ENCODE measurements around the gene ASIC2. TPM values are rescaled to one million over a fixed set of nuclear protein-coding genes. Genes with fewer than 3 reads are reported as not detected.

ASIC2 gene
- total RNA-seq, 2 donors from 2014 or later = not detected

DNA sequence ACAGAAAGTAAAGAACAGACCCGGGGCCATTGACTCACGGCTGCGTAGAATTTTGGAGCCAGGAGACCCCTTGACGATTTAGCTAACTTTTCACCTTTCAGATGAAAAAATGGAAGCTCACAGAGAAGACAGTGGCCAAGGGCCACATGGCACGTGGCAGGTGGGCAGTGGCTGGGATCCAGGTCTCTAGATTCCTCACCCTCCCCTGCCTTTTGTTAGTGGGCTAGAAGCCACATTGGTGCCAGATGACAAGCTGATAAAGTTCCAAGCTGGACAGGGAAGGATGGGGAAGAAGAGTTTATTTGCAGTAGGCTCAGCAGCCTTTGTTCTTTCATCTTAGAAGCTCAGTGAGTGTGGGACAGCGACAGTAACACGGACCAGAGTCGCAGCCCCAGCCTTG, 195.7 kb downstream of the ASIC2 start:
- Mint-ChIP-seq H3K4me3 (no peak overlapping the region), H3K27me3 (ENCODE audit: low read depth) (peaks cover 13% of the 10 kb centered on the region), H3K4me1 (ENCODE audit: low read depth) (no peaks in the 10 kb centered on the region), H3K9me3 (no peaks in the 10 kb centered on the region), H3K27ac (no peak overlapping the region), H3K36me3 (ENCODE audit: insufficient read depth in 2 of 2) (no peaks in the 10 kb centered on the region)
- no peak for ATAC-seq (replicated peaks in 1 of 2)
- no peak for DNase-seq

DNA sequence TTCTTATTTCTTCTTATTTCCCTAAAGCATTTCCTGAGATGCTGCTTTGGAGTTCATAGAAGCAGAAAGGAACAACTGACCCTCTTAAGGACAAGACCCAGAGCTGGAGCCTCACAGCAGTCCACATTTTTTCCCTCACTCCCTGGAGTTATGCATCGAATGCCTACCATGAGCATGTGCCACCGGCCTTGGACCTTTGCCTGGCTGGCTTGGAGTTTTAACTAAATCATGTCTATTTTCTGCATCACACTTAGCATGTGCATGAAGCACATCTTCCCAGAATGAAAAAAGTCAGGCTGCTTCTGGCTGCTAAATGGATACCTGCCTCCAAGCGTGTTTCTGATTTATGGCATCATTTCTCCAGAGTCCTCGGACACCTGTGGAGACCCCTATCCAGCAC, 196.9 kb downstream of the ASIC2 start:
- H3K4me1 Mint-ChIP-seq (ENCODE audit: low read depth) = no peaks in the 10 kb centered on the region

DNA sequence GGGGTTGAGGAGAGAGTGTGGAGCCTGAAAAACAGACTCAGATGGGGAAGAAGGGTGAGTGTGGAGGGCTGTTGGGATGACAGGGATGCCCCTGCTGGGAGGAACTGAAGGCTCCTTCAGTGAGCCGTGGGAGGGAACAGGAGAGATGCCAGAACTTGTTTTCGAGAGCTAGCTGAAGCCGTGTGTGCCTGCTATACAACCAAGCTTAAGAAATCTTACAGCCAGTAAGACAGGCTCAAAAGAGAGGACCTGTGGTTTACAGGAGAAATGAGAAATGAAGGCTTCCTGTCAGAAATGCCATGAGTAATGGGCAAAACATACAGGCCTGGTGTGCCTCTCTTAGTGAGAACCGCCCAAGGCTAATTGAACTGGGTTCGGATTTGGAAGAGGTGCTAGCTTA, 201.8 kb downstream of the ASIC2 start:
- no peaks in the 10 kb centered on the region for H3K36me3 Mint-ChIP-seq (ENCODE audit: insufficient read depth in 2 of 2)
- H3K4me3 Mint-ChIP-seq = no peak overlapping the region
- H3K4me1 Mint-ChIP-seq (ENCODE audit: low read depth) = no peaks in the 10 kb centered on the region
- no peak overlapping the region for H3K27ac Mint-ChIP-seq
- DNase-seq (no peak), ATAC-seq (replicated peaks in 1 of 2) (no peak)
- H3K9me3 Mint-ChIP-seq = no peaks in the 10 kb centered on the region
- H3K27me3 Mint-ChIP-seq (ENCODE audit: low read depth) = peaks cover 51% of the 10 kb centered on the region

More for the DNA sequence above, 196.9 kb downstream of the ASIC2 start:
- Mint-ChIP-seq H3K36me3 (ENCODE audit: insufficient read depth in 2 of 2) (no peaks in the 10 kb centered on the region), H3K27me3 (ENCODE audit: low read depth) (peaks cover 16% of the 10 kb centered on the region), H3K9me3 (no peaks in the 10 kb centered on the region), H3K4me3 (no peak overlapping the region), H3K27ac (no peak overlapping the region)
- DNase-seq (no peak), ATAC-seq (replicated peaks in 1 of 2) (no peak)

DNA sequence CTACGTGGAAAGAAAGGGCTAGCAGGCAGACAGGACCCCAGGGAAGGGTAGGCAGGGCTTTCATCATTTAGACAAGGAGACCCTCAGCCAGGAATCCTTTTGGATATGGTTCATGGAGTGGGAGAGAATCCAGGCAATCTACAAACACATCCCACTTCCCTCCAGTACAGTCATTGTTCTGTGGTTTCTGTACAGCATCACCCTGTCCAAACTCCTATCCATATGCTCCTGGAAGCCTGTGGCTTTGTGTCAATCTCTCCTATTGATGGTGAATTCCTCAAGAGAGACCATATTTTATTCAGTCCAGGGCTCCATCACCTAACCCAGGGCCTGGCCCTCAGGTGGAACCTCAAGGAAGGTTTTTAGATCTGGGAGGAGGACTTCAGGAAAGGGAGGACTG, 202.3 kb downstream of the ASIC2 start:
- H3K4me1 Mint-ChIP-seq (ENCODE audit: low read depth) = no peaks in the 10 kb centered on the region
- ATAC-seq (replicated peaks in 1 of 2) (no peak), DNase-seq (no peak)
- no peaks in the 10 kb centered on the region for H3K9me3 Mint-ChIP-seq
- no peaks in the 10 kb centered on the region for H3K36me3 Mint-ChIP-seq (ENCODE audit: insufficient read depth in 2 of 2)
- no peak overlapping the region for H3K4me3 Mint-ChIP-seq
- H3K27ac Mint-ChIP-seq = no peak overlapping the region
- H3K27me3 Mint-ChIP-seq (ENCODE audit: low read depth) = peaks cover 55% of the 10 kb centered on the region

- peaks cover 47% of the 10 kb centered on the region for H3K27me3 Mint-ChIP-seq (ENCODE audit: low read depth)
- H3K4me1 Mint-ChIP-seq (ENCODE audit: low read depth) = no peaks in the 10 kb centered on the region
- ATAC-seq (replicated peaks in 1 of 2) = no peak
Observed at GRCh38 chr17:33086878-33087277, 206.2 kb downstream of the ASIC2 start.

GRCh38 chr17:33086041-33086440, 207.1 kb downstream of the ASIC2 start:
- no peaks in the 10 kb centered on the region for H3K4me1 Mint-ChIP-seq (ENCODE audit: low read depth)
- no peak for DNase-seq
- H3K27ac Mint-ChIP-seq = no peak overlapping the region
- no peaks in the 10 kb centered on the region for H3K36me3 Mint-ChIP-seq (ENCODE audit: insufficient read depth in 2 of 2)
- H3K27me3 Mint-ChIP-seq (ENCODE audit: low read depth) = peaks cover 43% of the 10 kb centered on the region
- ATAC-seq (replicated peaks in 1 of 2) = no peak
- H3K4me3 Mint-ChIP-seq = no peak overlapping the region
- H3K9me3 Mint-ChIP-seq = no peaks in the 10 kb centered on the region

More at GRCh38 chr17:33086878-33087277, 206.2 kb downstream of the ASIC2 start:
- DNase-seq = no peak
- no peaks in the 10 kb centered on the region for H3K9me3 Mint-ChIP-seq
- H3K27ac Mint-ChIP-seq = no peak overlapping the region
- H3K36me3 Mint-ChIP-seq (ENCODE audit: insufficient read depth in 2 of 2) = no peaks in the 10 kb centered on the region
- H3K4me3 Mint-ChIP-seq = no peak overlapping the region

GRCh38 chr17:33085256-33085655, 207.8 kb downstream of the ASIC2 start:
- H3K27ac Mint-ChIP-seq = no peak overlapping the region
- peaks cover 36% of the 10 kb centered on the region for H3K27me3 Mint-ChIP-seq (ENCODE audit: low read depth)
- no peaks in the 10 kb centered on the region for H3K9me3 Mint-ChIP-seq
- ATAC-seq (replicated peaks in 1 of 2) = no peak
- DNase-seq = no peak
- no peaks in the 10 kb centered on the region for H3K4me1 Mint-ChIP-seq (ENCODE audit: low read depth)
- H3K4me3 Mint-ChIP-seq = no peak overlapping the region
- no peaks in the 10 kb centered on the region for H3K36me3 Mint-ChIP-seq (ENCODE audit: insufficient read depth in 2 of 2)

- ATAC-seq (replicated peaks in 1 of 2) (no peak), DNase-seq (no peak)
- Mint-ChIP-seq H3K4me1 (ENCODE audit: low read depth) (no peaks in the 10 kb centered on the region), H3K27me3 (ENCODE audit: low read depth) (peaks cover 34% of the 10 kb centered on the region), H3K27ac (no peak overlapping the region), H3K4me3 (no peak overlapping the region), H3K36me3 (ENCODE audit: insufficient read depth in 2 of 2) (no peaks in the 10 kb centered on the region), H3K9me3 (no peaks in the 10 kb centered on the region)
Observed at GRCh38 chr17:33084755-33085154, 208.3 kb downstream of the ASIC2 start.

- Mint-ChIP-seq H3K4me3 (no peak overlapping the region), H3K36me3 (ENCODE audit: insufficient read depth in 2 of 2) (no peaks in the 10 kb centered on the region), H3K9me3 (no peaks in the 10 kb centered on the region), H3K4me1 (ENCODE audit: low read depth) (no peaks in the 10 kb centered on the region), H3K27me3 (ENCODE audit: low read depth) (peaks cover 38% of the 10 kb centered on the region), H3K27ac (no peak overlapping the region)
- no peak for ATAC-seq (replicated peaks in 1 of 2)
- no peak for DNase-seq
Observed at GRCh38 chr17:33082529-33083173, 210.4 kb downstream of the ASIC2 start.

DNA sequence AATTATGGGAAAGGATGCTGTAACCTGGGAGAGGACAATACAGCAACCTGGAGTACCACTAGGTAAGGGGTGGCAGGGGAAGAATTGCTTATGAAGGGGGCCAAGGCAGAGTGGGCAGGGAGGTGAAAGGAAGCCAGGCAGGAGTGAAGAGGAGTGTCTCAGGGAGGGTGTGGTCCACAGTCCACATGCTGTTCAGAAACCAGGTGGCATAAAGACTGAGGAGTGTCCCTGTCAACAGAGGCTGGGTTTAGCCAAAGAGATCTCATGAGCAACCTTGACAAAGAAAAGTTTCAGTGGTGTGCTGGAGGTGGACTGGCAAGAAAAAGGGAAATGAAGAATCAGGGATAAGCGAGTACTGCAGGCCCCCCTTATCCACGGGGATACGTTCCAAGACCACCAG, 213.0 kb downstream of the ASIC2 start:
- ATAC-seq (replicated peaks in 1 of 2) (no peak), DNase-seq (no peak)
- Mint-ChIP-seq H3K4me3 (no peak overlapping the region), H3K9me3 (no peaks in the 10 kb centered on the region), H3K27me3 (ENCODE audit: low read depth) (peaks cover 41% of the 10 kb centered on the region), H3K27ac (no peak overlapping the region), H3K36me3 (ENCODE audit: insufficient read depth in 2 of 2) (no peaks in the 10 kb centered on the region), H3K4me1 (ENCODE audit: low read depth) (no peaks in the 10 kb centered on the region)

DNA sequence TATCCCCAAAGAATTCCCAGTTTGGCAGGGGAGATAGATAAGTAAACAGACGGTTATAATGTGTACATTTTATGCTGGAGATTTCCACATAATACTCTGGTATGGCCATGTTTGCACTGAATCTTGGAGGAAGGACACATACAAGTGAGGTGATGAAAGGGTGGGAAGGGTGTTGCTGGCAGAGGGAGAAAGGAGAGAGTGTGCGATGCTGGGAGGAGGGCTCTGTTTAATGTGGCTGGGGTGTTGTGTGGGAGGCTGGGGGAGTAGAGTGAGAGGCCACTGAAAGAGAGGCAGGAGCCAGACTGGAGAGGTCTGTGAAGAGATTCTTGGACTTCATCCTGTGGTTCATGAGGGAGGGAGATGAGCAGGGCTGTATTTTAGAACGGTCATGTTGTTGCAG, 213.9 kb downstream of the ASIC2 start:
- no peak overlapping the region for H3K4me3 Mint-ChIP-seq
- no peaks in the 10 kb centered on the region for H3K36me3 Mint-ChIP-seq (ENCODE audit: insufficient read depth in 2 of 2)
- ATAC-seq (replicated peaks in 1 of 2) = no peak
- no peaks in the 10 kb centered on the region for H3K9me3 Mint-ChIP-seq
- DNase-seq = no peak
- no peaks in the 10 kb centered on the region for H3K4me1 Mint-ChIP-seq (ENCODE audit: low read depth)
- H3K27ac Mint-ChIP-seq = no peak overlapping the region
- H3K27me3 Mint-ChIP-seq (ENCODE audit: low read depth) = peaks cover 42% of the 10 kb centered on the region

DNA sequence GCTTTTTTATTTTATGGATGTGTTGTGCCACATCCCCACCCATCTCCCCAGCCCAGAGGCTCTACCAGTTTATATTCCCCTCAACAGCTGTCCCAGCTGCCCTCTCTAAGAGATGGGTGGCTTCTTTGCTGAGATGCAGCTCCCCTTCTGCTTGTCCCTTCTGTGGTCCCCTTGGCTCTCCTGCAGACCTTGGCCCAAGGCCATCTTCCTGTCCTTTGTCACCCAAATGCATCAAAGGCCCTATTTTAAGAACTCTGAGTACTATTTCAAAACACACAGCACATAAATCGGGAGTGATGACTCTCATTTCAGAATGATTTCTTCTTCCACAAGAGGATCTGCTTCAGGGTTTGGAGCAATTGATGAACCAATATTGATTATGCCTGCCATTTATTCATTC, 216.1 kb downstream of the ASIC2 start:
- H3K27ac Mint-ChIP-seq = no peak overlapping the region
- no peaks in the 10 kb centered on the region for H3K9me3 Mint-ChIP-seq
- H3K27me3 Mint-ChIP-seq (ENCODE audit: low read depth) = peaks cover 44% of the 10 kb centered on the region
- H3K4me3 Mint-ChIP-seq = no peak overlapping the region
- H3K4me1 Mint-ChIP-seq (ENCODE audit: low read depth) = no peaks in the 10 kb centered on the region
- no peaks in the 10 kb centered on the region for H3K36me3 Mint-ChIP-seq (ENCODE audit: insufficient read depth in 2 of 2)
- ATAC-seq (replicated peaks in 1 of 2) (no peak), DNase-seq (no peak)

DNA sequence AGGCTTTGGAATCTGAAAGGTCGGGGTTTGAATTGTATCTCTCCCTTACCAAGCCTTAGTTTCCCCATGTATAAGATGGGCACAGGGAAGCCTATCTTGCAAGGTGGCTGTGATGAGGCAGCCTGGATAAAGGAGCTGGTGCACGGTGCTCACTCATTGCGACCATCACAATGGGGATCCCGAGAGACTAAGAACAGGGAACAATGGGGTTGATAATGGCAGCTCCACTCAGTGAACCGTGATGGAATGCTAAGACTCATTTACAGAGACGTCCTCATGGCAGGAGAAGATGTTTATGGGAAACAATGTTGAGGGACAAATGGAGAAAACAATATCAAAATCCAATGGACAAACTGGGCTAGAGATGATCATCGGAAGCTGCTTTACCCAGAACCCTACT, 219.7 kb downstream of the ASIC2 start:
- Mint-ChIP-seq H3K4me3 (no peak overlapping the region), H3K27me3 (ENCODE audit: low read depth) (peaks cover 28% of the 10 kb centered on the region)
- no peak for DNase-seq

GRCh38 chr17:33072421-33073161, 220.5 kb downstream of the ASIC2 start:
- H3K27me3 Mint-ChIP-seq (ENCODE audit: low read depth) = peaks cover 27% of the 10 kb centered on the region
- no peaks in the 10 kb centered on the region for H3K4me1 Mint-ChIP-seq (ENCODE audit: low read depth)
- no peak overlapping the region for H3K27ac Mint-ChIP-seq
- H3K36me3 Mint-ChIP-seq (ENCODE audit: insufficient read depth in 2 of 2) = no peaks in the 10 kb centered on the region
- H3K4me3 Mint-ChIP-seq = no peak overlapping the region
- no peak for ATAC-seq (replicated peaks in 1 of 2)
- no peak for DNase-seq
- H3K9me3 Mint-ChIP-seq = no peaks in the 10 kb centered on the region

More for the DNA sequence above, 219.7 kb downstream of the ASIC2 start:
- ATAC-seq (replicated peaks in 1 of 2) = no peak
- Mint-ChIP-seq H3K9me3 (no peaks in the 10 kb centered on the region), H3K27ac (no peak overlapping the region), H3K36me3 (ENCODE audit: insufficient read depth in 2 of 2) (no peaks in the 10 kb centered on the region), H3K4me1 (ENCODE audit: low read depth) (no peaks in the 10 kb centered on the region)

Measured in activated T-cell treated with anti-CD3 and anti-CD28 coated beads, Interleukin-2, amount 50 U/mL, for 72 hours (primary cell).